ENCODE data around the gene NPEPL1.

GRCh38 chr20:58722877-58723627, 30.5 kb downstream of the NPEPL1 start:
- TF ChIP-seq, protein P1, sequence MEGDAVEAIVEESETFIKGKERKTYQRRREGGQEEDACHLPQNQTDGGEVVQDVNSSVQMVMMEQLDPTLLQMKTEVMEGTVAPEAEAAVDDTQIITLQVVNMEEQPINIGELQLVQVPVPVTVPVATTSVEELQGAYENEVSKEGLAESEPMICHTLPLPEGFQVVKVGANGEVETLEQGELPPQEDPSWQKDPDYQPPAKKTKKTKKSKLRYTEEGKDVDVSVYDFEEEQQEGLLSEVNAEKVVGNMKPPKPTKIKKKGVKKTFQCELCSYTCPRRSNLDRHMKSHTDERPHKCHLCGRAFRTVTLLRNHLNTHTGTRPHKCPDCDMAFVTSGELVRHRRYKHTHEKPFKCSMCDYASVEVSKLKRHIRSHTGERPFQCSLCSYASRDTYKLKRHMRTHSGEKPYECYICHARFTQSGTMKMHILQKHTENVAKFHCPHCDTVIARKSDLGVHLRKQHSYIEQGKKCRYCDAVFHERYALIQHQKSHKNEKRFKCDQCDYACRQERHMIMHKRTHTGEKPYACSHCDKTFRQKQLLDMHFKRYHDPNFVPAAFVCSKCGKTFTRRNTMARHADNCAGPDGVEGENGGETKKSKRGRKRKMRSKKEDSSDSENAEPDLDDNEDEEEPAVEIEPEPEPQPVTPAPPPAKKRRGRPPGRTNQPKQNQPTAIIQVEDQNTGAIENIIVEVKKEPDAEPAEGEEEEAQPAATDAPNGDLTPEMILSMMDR (optimal IDR thresholded peaks at IDR 0.05 in 1 of 3, IDR thresholded peaks at IDR 0.05 in 1 of 3, conservative IDR thresholded peaks at IDR 0.05 in 1 of 3; ENCODE audit: extremely low read depth in 1 of 3, insufficient read depth in 2 of 3, low read length in 3 of 3) = no peak
- TF ChIP-seq EZH2 (IDR thresholded peaks at IDR 0.05; ENCODE audit: low read length) = no peak
